Neutrophil (primary cell): ENCODE measurements around the gene HEXA.

Experiments
- H3K27ac ChIP-seq: fragments of 200-600 bp; sonication (generic); 2 replicates; pipeline ENCODE4 v1.5.1; 2016; ENCODE audit warnings: mild to moderate bottlenecking, moderate library complexity
- H3K27me3 ChIP-seq: fragments of 200-600 bp; sonication (generic); 2 replicates; pipeline ENCODE4 v1.6.0; 2016; ENCODE audit warnings: mild to moderate bottlenecking
- H3K36me3 ChIP-seq: fragments of 200-600 bp; sonication (generic); 2 replicates; pipeline ENCODE4 v1.5.1; 2017
- H3K4me1 ChIP-seq, 2 experiments: fragments of 200-600 bp in 1 of 2; sonication (generic) in 1 of 2; 1 replicate in 1 of 2; 2 replicates in 1 of 2; pipeline versions ENCODE4 v1.5.1 to v1.6.1; 2013 to 2016; ENCODE audit warnings: low read depth in 1 of 2, low read length in 1 of 2, mild to moderate bottlenecking in 1 of 2, moderate library complexity in 1 of 2; ENCODE audit not compliant: control insufficient read depth in 1 of 2, insufficient read depth in 1 of 2
- H3K4me3 ChIP-seq, 2 experiments: fragments of 200-600 bp in 1 of 2; sonication (generic) in 1 of 2; 1 replicate in 1 of 2; 2 replicates in 1 of 2; pipeline ENCODE4 v1.5.1; 2013 to 2016; ENCODE audit warnings: low read depth in 1 of 2, low read length in 1 of 2, mild to moderate bottlenecking in 1 of 2, moderate library complexity in 1 of 2
- H3K9me3 ChIP-seq: fragments of 200-600 bp; sonication (generic); 2 replicates; pipeline ENCODE4 v1.5.1; 2016
- TF ChIP-seq, protein P1 (sequence below): fragments of 200-600 bp; sonication (generic); IDR thresholded peaks from 2 replicates; pipeline ENCODE4 v1.5.1; 2016; ENCODE audit warnings: antibody characterized with exemption

Gene HEXA

DNA sequence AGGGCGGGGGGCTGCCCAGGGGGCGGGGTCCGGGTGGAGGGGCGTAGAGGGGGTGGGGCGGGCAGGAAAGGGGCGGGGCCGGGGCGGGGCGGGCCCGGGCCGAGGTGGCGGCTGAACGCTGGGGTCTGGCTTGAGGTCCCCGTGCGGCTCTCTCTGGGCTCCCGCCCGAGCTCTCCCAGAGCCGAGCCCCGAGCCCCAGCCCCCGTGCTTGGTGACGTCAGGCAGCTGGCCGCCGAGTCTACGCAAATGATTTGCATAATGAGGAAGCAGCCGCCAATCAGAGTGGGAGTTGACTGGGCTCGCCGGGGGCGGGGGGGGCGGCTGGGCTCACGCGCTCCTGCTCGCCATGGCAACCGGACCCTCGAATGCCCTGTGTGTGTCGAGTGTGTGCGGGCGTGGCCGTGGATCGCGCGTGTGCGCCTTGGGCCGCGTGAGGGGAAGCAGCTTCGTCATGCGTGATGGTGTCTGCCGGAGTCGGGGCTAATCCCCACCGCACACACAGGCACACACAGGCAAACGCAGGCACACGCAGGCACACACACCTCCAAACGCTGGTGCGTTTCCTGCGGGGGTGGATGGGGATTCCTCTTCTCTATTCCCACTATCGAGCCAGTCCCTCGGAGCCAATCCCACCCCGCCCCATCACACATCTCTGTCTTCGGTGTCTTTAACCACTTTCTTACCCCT lies 55.7 kb downstream of the HEXA start, which contains the start of gene CELF6:
Gene CELF6 (minus strand): TSS at position 173 of the 687 bp plus-strand sequence. CDS start 283 bp downstream, outside the sequence.
- Histone ChIP-seq H3K9me3 (no peaks in the 10 kb centered on the region), H3K27ac (peak within 1 kb of the TSS; percentile 74), H3K36me3 (no peaks in the 10 kb centered on the region), H3K4me1 (peaks cover 5 to 10% of the 10 kb centered on the region in 2 experiments), H3K4me3 (peak within 1 kb of the TSS; percentile 63 to 66), H3K27me3 (peaks cover 19% of the 10 kb centered on the region)
- TF ChIP-seq, protein P1, sequence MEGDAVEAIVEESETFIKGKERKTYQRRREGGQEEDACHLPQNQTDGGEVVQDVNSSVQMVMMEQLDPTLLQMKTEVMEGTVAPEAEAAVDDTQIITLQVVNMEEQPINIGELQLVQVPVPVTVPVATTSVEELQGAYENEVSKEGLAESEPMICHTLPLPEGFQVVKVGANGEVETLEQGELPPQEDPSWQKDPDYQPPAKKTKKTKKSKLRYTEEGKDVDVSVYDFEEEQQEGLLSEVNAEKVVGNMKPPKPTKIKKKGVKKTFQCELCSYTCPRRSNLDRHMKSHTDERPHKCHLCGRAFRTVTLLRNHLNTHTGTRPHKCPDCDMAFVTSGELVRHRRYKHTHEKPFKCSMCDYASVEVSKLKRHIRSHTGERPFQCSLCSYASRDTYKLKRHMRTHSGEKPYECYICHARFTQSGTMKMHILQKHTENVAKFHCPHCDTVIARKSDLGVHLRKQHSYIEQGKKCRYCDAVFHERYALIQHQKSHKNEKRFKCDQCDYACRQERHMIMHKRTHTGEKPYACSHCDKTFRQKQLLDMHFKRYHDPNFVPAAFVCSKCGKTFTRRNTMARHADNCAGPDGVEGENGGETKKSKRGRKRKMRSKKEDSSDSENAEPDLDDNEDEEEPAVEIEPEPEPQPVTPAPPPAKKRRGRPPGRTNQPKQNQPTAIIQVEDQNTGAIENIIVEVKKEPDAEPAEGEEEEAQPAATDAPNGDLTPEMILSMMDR: no peak

DNA sequence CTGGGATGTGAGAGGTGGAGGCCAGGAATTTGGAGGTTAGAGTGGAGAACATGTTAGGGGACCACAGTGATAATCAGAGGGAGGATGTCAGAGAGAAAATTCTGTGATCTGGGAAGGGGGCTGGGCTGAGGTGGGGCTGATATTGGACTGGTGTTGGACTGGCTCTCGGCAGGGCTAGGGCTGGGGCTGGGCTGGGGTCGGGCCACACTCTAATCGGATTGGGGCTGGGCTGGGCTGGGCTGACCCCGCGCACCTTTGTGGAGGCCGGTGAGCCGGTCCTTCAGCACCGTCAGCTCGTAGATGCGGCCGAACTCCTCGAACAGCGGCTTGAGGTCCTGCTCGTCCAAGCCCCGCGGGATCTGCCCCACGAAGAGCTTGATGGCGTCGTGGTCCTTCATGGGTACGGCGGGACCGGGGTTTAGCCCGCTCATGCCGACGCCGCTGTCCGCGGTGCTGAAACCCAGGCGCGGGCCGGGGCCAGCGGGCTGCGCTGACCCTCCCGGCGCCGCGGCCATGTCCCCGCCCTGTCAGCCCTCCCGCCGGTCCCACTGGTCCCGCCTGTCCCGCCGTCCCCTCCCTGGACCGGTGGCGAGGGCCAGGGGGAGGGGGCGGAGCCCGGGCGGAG lies 56.3 kb downstream of the HEXA start:
- Histone ChIP-seq H3K27me3 (peaks cover 19% of the 10 kb centered on the region), H3K36me3 (no peaks in the 10 kb centered on the region), H3K9me3 (no peaks in the 10 kb centered on the region), H3K27ac (peak overlapping the region; percentile 74), H3K4me3 (peak overlapping the region; percentile 52 to 66), H3K4me1 (peaks cover 5 to 10% of the 10 kb centered on the region in 2 experiments)
- TF ChIP-seq, protein P1: no peak

DNA sequence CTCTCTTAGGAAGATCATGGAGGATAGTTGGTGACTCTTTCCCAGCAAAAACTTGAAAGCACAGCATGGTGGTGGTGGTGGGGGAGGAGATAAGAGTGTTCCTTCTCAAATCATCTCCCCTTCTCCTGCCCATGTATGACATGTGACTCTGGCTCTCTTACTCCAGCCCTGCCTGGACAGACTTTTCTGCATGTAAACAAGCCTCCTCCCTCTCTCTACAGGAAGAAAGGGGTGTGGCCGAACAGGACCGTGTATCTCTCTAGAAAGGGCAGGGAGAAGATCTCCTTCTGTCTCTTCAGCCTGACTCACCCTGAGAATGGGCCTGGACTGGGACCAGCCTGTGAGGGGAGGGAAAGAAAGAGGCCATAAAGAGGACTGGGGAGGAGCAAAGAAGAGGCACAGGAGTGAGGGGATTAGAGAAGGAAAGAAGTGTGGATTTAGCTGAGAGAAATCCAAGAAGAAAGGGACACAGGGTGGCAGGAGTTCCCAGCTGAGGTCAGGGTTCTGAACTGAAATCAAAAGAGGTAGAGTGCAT lies 57.3 kb downstream of the HEXA start:
- no peak overlapping the region for H3K4me3 ChIP-seq
- TF ChIP-seq, protein P1: no peak
- peaks cover 5 to 10% of the 10 kb centered on the region in 2 experiments for H3K4me1 ChIP-seq
- no peaks in the 10 kb centered on the region for H3K36me3 ChIP-seq
- no peak overlapping the region for H3K27ac ChIP-seq
- H3K9me3 ChIP-seq: no peaks in the 10 kb centered on the region
- H3K27me3 ChIP-seq: peaks cover 19% of the 10 kb centered on the region

DNA sequence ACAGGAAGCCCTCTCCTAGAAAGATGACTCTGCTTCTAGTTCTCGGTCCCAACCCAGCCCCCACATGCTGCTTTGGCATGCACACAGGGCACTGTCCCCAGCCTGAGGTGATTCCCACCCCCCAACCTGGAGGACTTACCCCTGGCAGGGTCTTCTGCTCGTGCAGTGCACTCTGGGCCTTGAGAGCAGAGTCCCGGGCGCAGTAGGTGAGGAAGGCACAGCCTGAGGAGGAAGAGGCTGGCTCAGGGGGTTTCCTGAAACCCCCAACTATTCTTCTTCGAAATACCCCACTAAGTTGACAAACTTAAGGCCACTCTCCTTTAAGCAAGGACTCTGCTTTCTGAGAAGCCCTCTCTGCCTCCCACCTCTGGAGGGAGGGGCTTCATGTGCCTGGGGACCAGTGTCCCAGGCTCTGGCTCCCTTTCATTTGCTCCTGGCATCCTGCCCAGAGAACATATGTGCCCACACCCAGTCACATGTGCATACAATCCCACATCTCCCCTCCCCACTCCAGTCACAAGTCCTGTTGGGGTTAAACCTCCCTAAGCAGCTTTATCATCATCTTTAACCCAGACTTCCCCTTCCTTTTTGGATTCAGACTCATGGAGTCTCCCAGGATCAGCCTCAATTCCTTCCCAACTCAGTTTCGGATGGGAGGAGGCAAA lies 60.0 kb downstream of the HEXA start:
- TF ChIP-seq, protein P1: no peak
- Histone ChIP-seq H3K27me3 (peaks cover 17% of the 10 kb centered on the region), H3K9me3 (no peaks in the 10 kb centered on the region), H3K4me1 (peaks cover 5 to 9% of the 10 kb centered on the region in 2 experiments), H3K36me3 (no peaks in the 10 kb centered on the region), H3K27ac (no peak overlapping the region), H3K4me3 (no peak overlapping the region)

DNA sequence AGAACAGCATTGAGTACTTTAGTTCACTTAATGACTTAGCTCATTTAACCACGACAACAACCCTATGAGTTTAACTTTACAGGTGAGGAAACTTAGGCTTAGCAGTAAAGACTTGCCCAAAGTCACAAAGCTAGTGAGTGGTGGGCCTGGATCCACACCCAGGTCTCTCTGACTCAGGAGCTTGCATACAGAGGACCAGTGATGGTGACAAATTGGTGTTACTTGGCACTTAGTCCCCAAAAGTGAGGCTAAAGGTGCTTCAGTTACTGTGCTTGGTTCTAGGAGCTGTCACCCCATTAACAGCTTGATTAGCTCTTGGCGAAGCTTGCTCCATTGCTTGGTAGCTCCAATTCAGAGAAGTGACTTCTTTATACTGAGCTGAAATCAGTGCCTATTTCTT lies 61.9 kb downstream of the HEXA start:
- Histone ChIP-seq H3K27ac (no peak overlapping the region), H3K27me3 (peaks cover 1% of the 10 kb centered on the region), H3K9me3 (no peaks in the 10 kb centered on the region), H3K36me3 (no peaks in the 10 kb centered on the region), H3K4me3 (no peak overlapping the region), H3K4me1 (no peaks in the 10 kb centered on the region)
- TF ChIP-seq, protein P1: no peak
